Fibroblast of villous mesenchyme (primary cell): ENCODE measurements around the gene GSTM3. TPM values are rescaled to one million over a fixed set of nuclear protein-coding genes. Genes with fewer than 3 reads are reported as not detected.

ENCODE experiments used
- DNase-seq: peaks from one replicate; pipeline ENCODE4 v3.0.0-alpha.2; 2010; ENCODE audit warnings: low read depth
- H3K4me3 ChIP-seq: 2 replicates; pipeline ENCODE4 v1.5.1; 2011; ENCODE audit warnings: low read depth, mild to moderate bottlenecking, low read length
- CTCF ChIP-seq: IDR thresholded peaks from 2 replicates; pipeline ENCODE4 v1.5.1; 2012; ENCODE audit warnings: low read depth, mild to moderate bottlenecking, low read length; ENCODE audit not compliant: insufficient read depth
- total RNA-seq: library from RNA; depleted of rRNA; stranded (reverse); fragments of >200 nt; gene quantifications from 2 replicates; pipeline ENCODE4 v1.2.3, GENCODE V29; 2012

The GSTM3 gene
- total RNA-seq, 1 donor = 104 TPM

DNA sequence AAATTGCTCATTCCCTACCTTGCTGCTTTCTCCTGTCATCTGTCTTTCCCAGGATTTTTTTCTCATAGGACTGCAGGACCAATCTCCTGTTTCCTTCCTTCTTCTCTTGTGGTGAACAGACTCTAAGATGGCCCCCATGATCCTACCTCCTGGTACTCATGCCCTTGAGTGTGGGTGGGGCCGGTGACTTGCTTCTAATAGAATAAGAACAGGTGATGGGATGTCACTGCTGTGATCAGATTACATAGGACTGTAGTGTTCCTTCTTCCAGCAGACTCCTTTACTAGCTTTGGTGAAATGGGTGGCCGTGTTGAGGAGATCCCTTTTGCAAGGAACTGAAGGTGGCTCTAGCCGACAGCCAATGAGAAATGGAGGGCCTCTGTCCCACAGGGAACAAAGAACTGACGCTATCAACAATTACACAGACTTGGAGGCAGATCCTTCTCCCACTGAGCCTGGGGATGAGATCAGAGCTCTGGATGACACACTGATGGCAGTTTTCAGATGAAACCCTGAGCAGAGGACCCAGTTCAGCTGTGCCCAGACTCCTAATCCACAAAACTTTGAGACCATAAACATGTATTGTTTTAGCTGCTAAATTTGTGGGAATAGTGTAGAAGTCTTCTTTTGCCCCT lies 7.5 kb downstream of the GSTM3 start:
- H3K4me3 ChIP-seq = no peak overlapping the region
- TF ChIP-seq CTCF = no peak
- no peak for DNase-seq

DNA sequence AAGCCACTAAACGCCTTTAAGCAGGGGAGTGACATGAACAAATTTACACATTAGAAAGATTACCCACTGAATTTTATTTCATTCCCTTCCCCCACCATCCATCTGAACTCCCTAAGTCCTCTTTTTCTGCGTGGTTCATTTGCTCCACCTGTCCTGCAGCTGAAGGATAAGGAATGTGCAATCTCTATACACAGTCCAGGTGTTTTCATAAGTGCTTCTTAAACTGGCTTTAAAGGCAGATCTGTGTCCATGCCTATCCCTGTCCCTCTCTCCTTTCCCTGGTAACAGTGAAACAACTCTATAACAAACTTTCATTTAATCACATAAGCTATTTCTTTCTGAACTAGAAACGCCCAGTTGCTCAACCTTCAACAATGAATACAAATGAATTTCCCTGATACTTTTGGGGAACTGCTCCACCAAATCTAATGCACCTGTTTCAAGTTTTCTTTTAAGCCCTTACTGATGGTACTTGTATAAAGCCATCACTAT lies 8.4 kb downstream of the GSTM3 start:
- no peak for TF ChIP-seq CTCF
- DNase-seq = no peak
- no peak overlapping the region for H3K4me3 ChIP-seq

DNA sequence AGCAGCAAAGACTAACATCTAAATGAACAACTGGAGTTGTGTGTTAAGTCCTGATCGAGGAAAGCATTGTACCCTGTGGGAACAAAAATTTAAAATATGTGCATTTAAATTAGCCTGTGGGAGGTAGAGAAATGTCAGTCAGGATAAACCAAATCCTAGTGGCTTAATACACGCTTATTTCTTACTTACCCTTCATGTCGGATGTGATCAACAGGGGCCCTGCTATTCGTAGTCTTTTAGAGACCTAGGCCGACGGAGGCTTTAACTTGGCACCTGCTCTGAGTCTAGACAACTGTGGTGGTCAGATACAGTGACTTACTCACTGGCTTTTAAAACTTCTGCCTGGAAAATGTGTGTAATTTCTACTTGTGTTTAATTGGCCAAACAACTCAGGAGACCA lies 10.2 kb downstream of the GSTM3 start:
- TF ChIP-seq CTCF = no peak
- no peak for DNase-seq
- no peak overlapping the region for H3K4me3 ChIP-seq

GRCh38 chr1:109728870-109729269 lies 12.0 kb downstream of the GSTM3 start:
- no peak for DNase-seq
- TF ChIP-seq CTCF = no peak
- no peak overlapping the region for H3K4me3 ChIP-seq

DNA sequence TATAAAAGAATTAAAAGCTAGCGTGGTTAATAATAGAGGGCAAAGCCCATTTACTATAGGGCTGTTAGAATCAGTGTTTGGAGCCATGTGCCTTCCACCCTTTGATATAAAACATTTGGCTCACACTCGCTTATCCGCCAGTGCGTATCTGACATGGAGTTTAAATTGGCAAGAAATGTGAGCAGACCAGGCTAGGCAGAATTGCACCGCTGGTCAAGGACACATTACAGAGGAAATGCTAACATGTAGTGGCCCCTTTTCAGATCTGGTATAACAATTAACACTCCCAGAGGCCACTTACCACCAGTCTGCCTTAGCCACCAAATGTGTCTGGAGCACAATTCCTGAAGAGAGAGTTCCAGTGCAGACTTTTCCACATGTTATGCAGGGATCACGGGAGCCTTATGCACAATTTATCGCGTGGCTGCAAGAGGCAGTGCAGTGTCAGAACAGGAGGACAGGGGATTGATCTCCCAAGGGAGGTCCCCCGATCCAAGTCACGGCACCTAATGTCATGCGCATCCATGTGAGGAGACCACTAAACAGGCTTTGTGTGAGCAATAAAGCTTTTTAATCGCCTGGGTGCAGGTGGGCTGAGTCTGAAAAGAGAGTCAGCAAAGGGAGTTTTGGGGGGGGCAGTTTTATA lies 14.0 kb downstream of the GSTM3 start:
- no peak overlapping the region for H3K4me3 ChIP-seq
- no peak for TF ChIP-seq CTCF

GRCh38 chr1:109726007-109726406 lies 14.8 kb downstream of the GSTM3 start:
- peak; percentile 39 for DNase-seq
- TF ChIP-seq CTCF = no peak
- H3K4me3 ChIP-seq = no peak overlapping the region

More for the DNA sequence above, 14.0 kb downstream of the GSTM3 start:
- DNase-seq = no peak

DNA sequence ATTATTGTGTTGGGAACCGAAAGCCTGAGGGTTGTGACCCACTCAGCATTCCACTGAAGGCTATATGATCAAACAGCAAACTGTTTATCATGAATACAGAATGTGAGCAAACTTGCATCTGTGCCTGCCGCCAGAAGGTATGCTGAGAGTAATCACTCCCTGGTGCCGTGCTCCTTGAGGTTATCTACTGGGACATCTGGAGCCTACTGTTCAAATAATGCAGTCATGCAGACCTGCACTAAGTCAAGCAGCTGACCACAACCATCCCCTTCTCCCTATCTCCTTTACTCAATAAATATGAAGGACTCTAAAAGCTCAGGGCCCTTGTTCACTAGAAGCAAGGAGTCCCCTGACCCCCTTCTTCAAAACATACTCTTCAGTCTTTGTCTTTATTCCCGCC lies 15.3 kb downstream of the GSTM3 start:
- DNase-seq = no peak
- TF ChIP-seq CTCF = no peak
- H3K4me3 ChIP-seq = no peak overlapping the region
